Tibial nerve (tissue), 4 donors: ENCODE data around the gene SPRN. TPM values are rescaled to one million over a fixed set of nuclear protein-coding genes. Genes with fewer than 3 reads are reported as not detected.

ENCODE experiments used
- DNase-seq, 2 donors: peaks; one replicate each; pipeline ENCODE4 v3.0.0-alpha.2; 2019; ENCODE audit warnings: low spot score in 2 of 2
- H3K27ac ChIP-seq, 4 donors: fragments of 200-600 bp; sonication (generic) in 3 of 4; one replicate each; pipeline ENCODE4 v1.5.1; 2017 to 2019; ENCODE audit warnings: mild to moderate bottlenecking in 1 of 4
- H3K27me3 ChIP-seq, 2 donors: fragments of 200-600 bp; sonication (generic) in 1 of 2; one replicate each; pipeline versions ENCODE4 v1.5.1 to v1.6.0; 2017 to 2019
- H3K36me3 ChIP-seq, 3 donors: fragments of 200-600 bp; sonication (generic); one replicate each; pipeline ENCODE4 v1.5.1; 2018 to 2019
- H3K4me1 ChIP-seq, 4 donors: fragments of 200-600 bp; sonication (generic) in 3 of 4; one replicate each; pipeline ENCODE4 v1.5.1; 2017 to 2019
- H3K4me3 ChIP-seq, 4 donors: fragments of 200-600 bp; sonication (generic) in 3 of 4; one replicate each; pipeline ENCODE4 v1.5.1; 2017 to 2019; ENCODE audit warnings: mild to moderate bottlenecking in 1 of 4, moderate library complexity in 1 of 4
- H3K9me3 ChIP-seq, 4 donors: fragments of 200-600 bp; sonication (generic) in 3 of 4; one replicate each; pipeline ENCODE4 v1.5.1; 2017 to 2019
- CTCF ChIP-seq, 5 experiments: fragments of 200-600 bp in 3 of 5; fragments of 450-650 bp in 2 of 5; sonication (generic) in 3 of 5; IDR thresholded peaks; one replicate each; pipeline ENCODE4 v1.5.1; 2016 to 2019; ENCODE audit warnings: antibody characterized with exemption in 5 of 5, mild to moderate bottlenecking in 3 of 5, moderate library complexity in 2 of 5
- EP300 ChIP-seq, 2 donors: sonication (generic); formaldehyde crosslinking; IDR thresholded peaks; one replicate each; pipeline ENCODE4 v1.6.1; 2017; ENCODE audit warnings: antibody characterized with exemption in 2 of 2, mild to moderate bottlenecking in 1 of 2
- POLR2A ChIP-seq, 2 donors: fragments of 450-650 bp; IDR thresholded peaks; one replicate each; pipeline ENCODE4 v1.6.1; 2017; ENCODE audit warnings: antibody characterized with exemption in 2 of 2, mild to moderate bottlenecking in 2 of 2, moderate library complexity in 2 of 2
- WGBS, 2 donors: methylation state at CpG; one replicate each; pipeline ENCODE4 v1.1.5; 2018; 5-methylcytosine and 5-hydroxymethylcytosine counted together
- total RNA-seq, 4 donors: library from RNA; depleted of rRNA; stranded (reverse); fragments of >200 nt; gene quantifications; one replicate each; pipeline ENCODE4 v1.1.0, GENCODE V29; 2016

SPRN gene
- total RNA-seq, 4 donors from 2014 or later: not detected

DNA sequence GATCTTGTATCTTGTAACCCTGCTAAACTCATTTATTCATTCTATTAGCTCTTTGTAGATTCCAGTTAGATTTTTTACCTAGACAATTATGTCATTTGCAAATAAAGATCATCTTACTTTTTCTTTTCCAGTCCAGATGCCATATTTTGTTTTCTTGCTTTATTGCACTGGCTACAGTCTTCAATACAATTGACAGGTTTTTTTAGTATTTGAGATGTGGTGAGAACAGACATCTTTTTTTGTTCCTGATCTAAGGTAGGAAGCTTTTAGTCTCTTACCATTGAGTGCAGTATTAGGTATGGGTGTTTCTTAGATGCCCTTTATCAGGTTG is 12.1 kb downstream of the SPRN start:
- Histone ChIP-seq H3K9me3 (peaks cover 0 to 36% (median 10%) of the 10 kb centered on the region in 4 donors), H3K27me3 (no peaks in the 10 kb centered on the region), H3K27ac (no peak overlapping the region), H3K4me3 (no peak overlapping the region), H3K4me1 (no peaks in the 10 kb centered on the region), H3K36me3 (peaks cover 3 to 84% (median 25%) of the 10 kb centered on the region in 3 donors)
- TF ChIP-seq POLR2A (IDR thresholded peaks at IDR 0.05): no peak
- no peak for DNase-seq

DNA sequence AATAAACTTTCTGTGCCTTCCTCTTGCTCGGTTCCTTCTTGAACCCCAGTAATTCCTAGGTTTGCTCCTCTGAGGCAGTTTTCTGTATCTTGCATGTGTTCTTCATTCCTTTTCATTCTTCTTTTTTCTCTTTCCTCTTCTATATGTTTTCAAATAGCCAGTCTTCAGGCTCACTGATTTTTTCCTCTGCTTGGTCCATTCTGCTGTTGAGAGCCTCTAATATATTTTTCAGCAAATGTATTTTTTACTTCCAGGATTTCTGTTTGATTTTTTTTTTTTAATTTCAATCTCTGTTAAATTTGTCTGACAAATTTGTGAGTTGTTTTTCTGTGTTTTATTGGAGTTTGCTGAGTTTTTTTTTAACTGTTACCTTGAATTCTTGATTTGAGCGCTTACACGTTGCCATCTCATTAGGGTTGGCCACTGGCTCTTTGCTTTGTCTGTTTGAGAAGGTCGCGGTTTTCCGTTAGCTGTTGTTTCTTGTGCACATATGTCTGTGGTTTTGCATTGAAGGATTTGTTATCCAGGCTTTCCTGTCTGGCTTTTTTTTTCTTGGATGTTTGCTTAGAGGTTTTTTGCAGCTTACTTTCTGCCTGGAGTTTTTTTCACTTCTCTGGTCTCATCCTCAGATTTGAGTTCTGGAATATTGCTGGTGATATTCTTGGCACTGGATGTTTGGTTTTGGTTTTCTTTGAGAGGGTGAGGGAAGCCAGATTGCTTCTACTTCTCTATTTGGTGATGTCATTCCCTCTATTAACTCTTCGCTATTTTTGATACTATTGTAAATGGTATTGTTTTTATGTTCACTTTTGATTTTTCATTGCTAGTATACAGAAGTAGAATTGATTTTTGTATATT is 12.7 kb downstream of the SPRN start:
- 98 to 99% methylated on average over 7 of the region's 7 CpGs for WGBS, 2 donors

GRCh38 chr10:133405844-133406527 is 18.4 kb downstream of the SPRN start:
- no peak for DNase-seq
- H3K36me3 ChIP-seq: peaks cover 0 to 97% (median 27%) of the 10 kb centered on the region in 3 donors

More for the DNA sequence above, 12.7 kb downstream of the SPRN start:
- Histone ChIP-seq H3K27me3 (no peaks in the 10 kb centered on the region), H3K4me3 (no peak overlapping the region), H3K9me3 (peaks cover 0 to 36% (median 10%) of the 10 kb centered on the region in 4 donors), H3K4me1 (no peaks in the 10 kb centered on the region), H3K36me3 (peaks cover 3 to 90% (median 25%) of the 10 kb centered on the region in 3 donors), H3K27ac (no peak overlapping the region)
- no peak for DNase-seq
- TF ChIP-seq EP300 (IDR thresholded peaks at IDR 0.05): no peak
- no peak for TF ChIP-seq CTCF (IDR thresholded peaks at IDR 0.05)
- no peak for TF ChIP-seq POLR2A (IDR thresholded peaks at IDR 0.05)

GRCh38 chr10:133405272-133405671 is 19.2 kb downstream of the SPRN start:
- peaks cover 0 to 96% (median 26%) of the 10 kb centered on the region in 3 donors for H3K36me3 ChIP-seq
- peaks cover 0 to 3% (median 0%) of the 10 kb centered on the region in 4 donors for H3K4me1 ChIP-seq
- no peak for DNase-seq
- 67 to 82% methylated on average over 2 of the region's 2 CpGs for WGBS, 2 donors
- no peak overlapping the region for H3K4me3 ChIP-seq
- TF ChIP-seq EP300 (IDR thresholded peaks at IDR 0.05) (no peak), POLR2A (IDR thresholded peaks at IDR 0.05) (no peak), CTCF (IDR thresholded peaks at IDR 0.05) (no peak)
- peaks cover 0 to 4% (median 0%) of the 10 kb centered on the region in 4 donors for H3K9me3 ChIP-seq
- no peak overlapping the region for H3K27ac ChIP-seq
- no peaks in the 10 kb centered on the region for H3K27me3 ChIP-seq

More at GRCh38 chr10:133405844-133406527, 18.4 kb downstream of the SPRN start:
- H3K4me3 ChIP-seq: no peak overlapping the region
- H3K4me1 ChIP-seq: peaks cover 0 to 1% (median 0%) of the 10 kb centered on the region in 4 donors
- peaks cover 0 to 11% (median 0%) of the 10 kb centered on the region in 4 donors for H3K9me3 ChIP-seq
- H3K27me3 ChIP-seq: no peaks in the 10 kb centered on the region
- no peak for TF ChIP-seq EP300 (IDR thresholded peaks at IDR 0.05)
- no peak for TF ChIP-seq POLR2A (IDR thresholded peaks at IDR 0.05)
- no peak for TF ChIP-seq CTCF (IDR thresholded peaks at IDR 0.05)
- WGBS, 2 donors: 90 to 92% methylated on average over 8 of the region's 8 CpGs
- H3K27ac ChIP-seq: no peak overlapping the region

- WGBS, 2 donors: 92 to 94% methylated on average over 5 of the region's 5 CpGs
- H3K27ac ChIP-seq: no peak overlapping the region
- no peaks in the 10 kb centered on the region for H3K9me3 ChIP-seq
- no peaks in the 10 kb centered on the region for H3K27me3 ChIP-seq
- H3K4me3 ChIP-seq: no peak overlapping the region
- DNase-seq: no peak
- TF ChIP-seq EP300 (IDR thresholded peaks at IDR 0.05) (no peak), POLR2A (IDR thresholded peaks at IDR 0.05) (no peak), CTCF (IDR thresholded peaks at IDR 0.05) (no peak)
- peaks cover 0 to 3% (median 0%) of the 10 kb centered on the region in 4 donors for H3K4me1 ChIP-seq
- H3K36me3 ChIP-seq: peaks cover 2 to 96% (median 25%) of the 10 kb centered on the region in 3 donors
Observed at GRCh38 chr10:133403784-133404183, 20.6 kb downstream of the SPRN start.
